HG02943 (cell line): ENCODE measurements around the gene TXNDC16.

Experiments
- ATAC-seq: cut with Tn5 transposase; IDR thresholded peaks from one replicate; pipeline ENCODE4 v1.9.1; 2021; ENCODE audit warnings: mild to moderate bottlenecking, low read depth, moderate library complexity; ENCODE audit not compliant: unreplicated experiment

Gene TXNDC16

DNA sequence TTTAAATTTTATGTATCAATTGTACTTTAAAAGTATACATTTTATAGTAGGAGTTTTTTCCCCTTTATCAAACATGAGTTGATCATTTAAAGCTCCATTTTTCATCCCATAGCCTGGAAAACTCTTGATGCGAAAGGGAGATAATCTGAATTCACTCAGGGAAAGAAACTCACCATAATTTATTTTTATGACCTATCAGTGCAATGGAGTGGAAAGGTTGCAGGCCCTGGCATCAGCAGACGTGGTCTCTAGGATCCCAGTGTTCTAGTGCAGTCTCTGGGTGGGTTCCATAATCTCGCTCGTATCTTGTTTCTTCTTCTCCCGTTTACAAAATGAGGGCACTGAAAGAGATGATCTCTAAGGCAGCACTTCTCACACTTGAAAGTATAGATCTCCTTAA, 153.2 kb downstream of the TXNDC16 start:
- no peak for ATAC-seq

DNA sequence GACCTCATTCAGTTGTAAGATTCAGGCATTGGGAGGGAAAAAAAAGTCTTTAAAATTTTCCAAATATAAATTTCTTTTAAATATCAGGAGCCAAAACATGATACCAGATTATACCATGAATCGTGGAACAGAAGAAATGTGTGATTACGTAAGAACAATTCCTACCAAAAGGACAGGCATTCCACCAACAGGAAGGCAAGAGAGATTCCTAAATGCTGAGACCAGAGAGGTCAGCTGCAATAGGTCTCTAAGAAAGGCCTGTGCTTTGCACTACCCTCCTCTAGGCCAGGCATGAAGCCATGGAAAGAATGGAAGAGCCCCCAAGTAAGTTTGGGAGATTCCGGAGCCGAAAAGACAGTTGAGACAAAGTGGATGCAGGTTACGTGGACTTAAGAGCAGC, 154.5 kb downstream of the TXNDC16 start:
- ATAC-seq, result no peak

GRCh38 chr14:52395728-52396127, 156.6 kb downstream of the TXNDC16 start:
- no peak for ATAC-seq

GRCh38 chr14:52391881-52392615, 160.3 kb downstream of the TXNDC16 start:
- ATAC-seq, result no peak
